Uterus (tissue), 2 donors: ENCODE data around the gene CASP7.
"Not testable (repeated sequence)": the region's sequence is repeated elsewhere in the genome, so short reads cannot be mapped to it uniquely, and the experiment has no call there.

Experiments used
- CTCF ChIP-seq, 4 experiments: fragments of 200-600 bp in 2 of 4; fragments of 450-650 bp in 2 of 4; sonication (generic) in 2 of 4; IDR thresholded peaks; one replicate each; pipeline ENCODE4 v1.5.1; 2016 to 2019; ENCODE audit warnings: antibody characterized with exemption in 4 of 4, mild to moderate bottlenecking in 2 of 4, moderate library complexity in 1 of 4
- POLR2A ChIP-seq, 2 donors: fragments of 450-650 bp; IDR thresholded peaks; one replicate each; pipeline ENCODE4 v1.6.1; 2016; ENCODE audit warnings: antibody characterized with exemption in 2 of 2, mild to moderate bottlenecking in 1 of 2, moderate library complexity in 1 of 2

- TF ChIP-seq CTCF, POLR2A (IDR thresholded peaks at IDR 0.05): not testable (repeated sequence)
Observed at GRCh38 chr10:113652456-113652855, 27.3 kb upstream of the CASP7 start.
